HL-60 (cell line): Measurements from ENCODE around the gene PRDX2.

Experiments used
- CTCF ChIP-seq: IDR thresholded peaks from one replicate; pipeline ENCODE4 v1.5.1; 2011; ENCODE audit warnings: low read length, control low read depth, inconsistent platforms; ENCODE audit not compliant: insufficient read depth
- GABPA ChIP-seq: IDR thresholded peaks from 2 replicates; pipeline ENCODE4 v1.6.1; 2012; ENCODE audit warnings: low read depth
- POLR2AphosphoS5 ChIP-seq: IDR thresholded peaks from 2 replicates; pipeline ENCODE4 v1.6.1; 2012; ENCODE audit warnings: low read depth
- SPI1 ChIP-seq: IDR thresholded peaks from 2 replicates; pipeline ENCODE4 v1.6.1; 2012; ENCODE audit warnings: low read depth, mild to moderate bottlenecking, borderline replicate concordance
- TF ChIP-seq, protein P1 (sequence below): IDR thresholded peaks from 2 replicates; pipeline ENCODE4 v1.6.1; 2012; ENCODE audit warnings: low read depth; ENCODE audit not compliant: insufficient replicate concordance

GRCh38 chr19:12778905-12779161 is 22.8 kb downstream of the PRDX2 start:
- TF ChIP-seq CTCF = no peak
- TF ChIP-seq POLR2AphosphoS5 = no peak
- no peak for TF ChIP-seq SPI1
- TF ChIP-seq, protein P1, sequence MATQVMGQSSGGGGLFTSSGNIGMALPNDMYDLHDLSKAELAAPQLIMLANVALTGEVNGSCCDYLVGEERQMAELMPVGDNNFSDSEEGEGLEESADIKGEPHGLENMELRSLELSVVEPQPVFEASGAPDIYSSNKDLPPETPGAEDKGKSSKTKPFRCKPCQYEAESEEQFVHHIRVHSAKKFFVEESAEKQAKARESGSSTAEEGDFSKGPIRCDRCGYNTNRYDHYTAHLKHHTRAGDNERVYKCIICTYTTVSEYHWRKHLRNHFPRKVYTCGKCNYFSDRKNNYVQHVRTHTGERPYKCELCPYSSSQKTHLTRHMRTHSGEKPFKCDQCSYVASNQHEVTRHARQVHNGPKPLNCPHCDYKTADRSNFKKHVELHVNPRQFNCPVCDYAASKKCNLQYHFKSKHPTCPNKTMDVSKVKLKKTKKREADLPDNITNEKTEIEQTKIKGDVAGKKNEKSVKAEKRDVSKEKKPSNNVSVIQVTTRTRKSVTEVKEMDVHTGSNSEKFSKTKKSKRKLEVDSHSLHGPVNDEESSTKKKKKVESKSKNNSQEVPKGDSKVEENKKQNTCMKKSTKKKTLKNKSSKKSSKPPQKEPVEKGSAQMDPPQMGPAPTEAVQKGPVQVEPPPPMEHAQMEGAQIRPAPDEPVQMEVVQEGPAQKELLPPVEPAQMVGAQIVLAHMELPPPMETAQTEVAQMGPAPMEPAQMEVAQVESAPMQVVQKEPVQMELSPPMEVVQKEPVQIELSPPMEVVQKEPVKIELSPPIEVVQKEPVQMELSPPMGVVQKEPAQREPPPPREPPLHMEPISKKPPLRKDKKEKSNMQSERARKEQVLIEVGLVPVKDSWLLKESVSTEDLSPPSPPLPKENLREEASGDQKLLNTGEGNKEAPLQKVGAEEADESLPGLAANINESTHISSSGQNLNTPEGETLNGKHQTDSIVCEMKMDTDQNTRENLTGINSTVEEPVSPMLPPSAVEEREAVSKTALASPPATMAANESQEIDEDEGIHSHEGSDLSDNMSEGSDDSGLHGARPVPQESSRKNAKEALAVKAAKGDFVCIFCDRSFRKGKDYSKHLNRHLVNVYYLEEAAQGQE = no peak
- TF ChIP-seq GABPA = no peak
